Prostate gland (tissue), 2 donors: Measurements from ENCODE around the gene ODAD3. TPM values are rescaled to one million over a fixed set of nuclear protein-coding genes. Genes with fewer than 3 reads are reported as not detected.

Experiments
- DNase-seq: peaks from one replicate; pipeline ENCODE4 v3.0.0-alpha.2; 2019; ENCODE audit warnings: low spot score
- H3K27ac ChIP-seq, 2 donors: fragments of 200-600 bp; sonication (generic); 2 replicates each; pipeline ENCODE4 v1.5.1; 2017 to 2019
- H3K27me3 ChIP-seq: fragments of 200-600 bp; sonication (generic); replicated peaks from 2 replicates; pipeline ENCODE4 v1.5.1; 2019; ENCODE audit not compliant: insufficient read depth
- H3K36me3 ChIP-seq, 2 donors: fragments of 200-600 bp; sonication (generic); 1 replicate in 1 of 2; 2 replicates in 1 of 2; pipeline versions ENCODE4 v1.5.1 to v1.8.1; 2017 to 2019
- H3K4me1 ChIP-seq: fragments of 200-600 bp; sonication (generic); replicated peaks from 2 replicates; pipeline ENCODE4 v1.5.1; 2019
- H3K4me3 ChIP-seq, 2 donors: fragments of 200-600 bp; sonication (generic); 2 replicates each; pipeline ENCODE4 v1.5.1; 2017 to 2019
- H3K9me3 ChIP-seq: fragments of 200-600 bp; sonication (generic); 2 replicates; pipeline ENCODE4 v1.5.1; 2017
- CTCF ChIP-seq, 4 experiments: fragments of 200-600 bp in 2 of 4; fragments of 450-650 bp in 2 of 4; sonication (generic) in 2 of 4; IDR thresholded peaks; 1 replicate in 3 of 4; 2 replicates in 1 of 4; pipeline ENCODE4 v1.5.1; 2016 to 2019; ENCODE audit warnings: antibody characterized with exemption in 4 of 4, mild to moderate bottlenecking in 2 of 4, moderate library complexity in 2 of 4
- POLR2A ChIP-seq: fragments of 450-650 bp; IDR thresholded peaks from one replicate; pipeline ENCODE4 v1.6.1; 2016; ENCODE audit warnings: antibody characterized with exemption, mild to moderate bottlenecking
- POLR2AphosphoS5 ChIP-seq: sonication (generic); formaldehyde crosslinking; IDR thresholded peaks from one replicate; pipeline ENCODE4 v1.6.1; 2017; ENCODE audit warnings: antibody characterized with exemption
- WGBS: methylation state at CpG from one replicate; pipeline ENCODE4 v1.1.5; 2018; 5-methylcytosine and 5-hydroxymethylcytosine counted together
- intact Hi-C: fragments of 100-400 bp; cut with DNase I; formaldehyde crosslinking; loops from one replicate; pipeline ENCODE4 v1.14.2; 2022
- total RNA-seq, 2 donors: library from RNA; depleted of rRNA; stranded (reverse); fragments of >200 nt; gene quantifications; one replicate each; pipeline ENCODE4 v1.1.0, GENCODE V29; 2016

The ODAD3 gene
- total RNA-seq, result 1 to 10 TPM; 1.3 to 2.7 TPM

GRCh38 chr19:11435057-11435832, at the start of gene ODAD3, which contains the start of gene PRKCSH:
Gene ODAD3 (minus strand): TSS chr19:11435121. CDS start chr19:11435016, 105 bp downstream.
Gene PRKCSH (plus strand): TSS chr19:11435635. CDS start chr19:11436118, 483 bp downstream.
- under 1% methylated on average over 53 of the region's 53 CpGs for WGBS
- intact Hi-C loops, result loop anchor here (2.0 kb wide), 1 partner anchor 54 kb away; no protein-coding TSS in a partner anchor
- H3K4me1 ChIP-seq, result peaks cover 12% of the 10 kb centered on the region

GRCh38 chr19:11483366-11484111, 48.6 kb upstream of the ODAD3 start:
- no peaks in the 10 kb centered on the region for H3K36me3 ChIP-seq
- intact Hi-C loops, result loop anchor here (5.0 kb wide), 1 partner anchor 191 kb away; no protein-coding TSS in a partner anchor
- WGBS, result 81% methylated on average over 41 of the region's 57 CpGs
- DNase-seq, result no peak
- H3K9me3 ChIP-seq, result no peaks in the 10 kb centered on the region
- peaks cover 26% of the 10 kb centered on the region for H3K27me3 ChIP-seq
- TF ChIP-seq POLR2AphosphoS5 (no peak), CTCF (IDR thresholded peaks at IDR 0.05) (no peak), POLR2A (no peak)
- H3K4me1 ChIP-seq, result no peaks in the 10 kb centered on the region
- H3K4me3 ChIP-seq, result no peak overlapping the region
- H3K27ac ChIP-seq, result no peak overlapping the region

More at GRCh38 chr19:11435057-11435832, at the start of gene ODAD3, which contains the start of gene PRKCSH:
- Histone ChIP-seq H3K36me3 (peaks cover 3 to 4% of the 10 kb centered on the region in 2 donors), H3K9me3 (no peaks in the 10 kb centered on the region), H3K4me3 (peak within 1 kb of the TSS; percentile 65 to 71), H3K27me3 (no peaks in the 10 kb centered on the region), H3K27ac (peak within 1 kb of the TSS; percentile 74 to 81)
- TF ChIP-seq POLR2AphosphoS5, result peak; percentile 100
- TF ChIP-seq CTCF (IDR thresholded peaks at IDR 0.05), result peak; percentile 82 to 99 (median 96)
- peak; percentile 53 for TF ChIP-seq POLR2A
- peak; percentile 99 for DNase-seq

GRCh38 chr19:11482384-11483050, 47.6 kb upstream of the ODAD3 start:
- H3K27me3 ChIP-seq, result peaks cover 26% of the 10 kb centered on the region
- DNase-seq, result peak; percentile 58
- intact Hi-C loops, result loop anchor here (5.0 kb wide), 1 partner anchor 190 kb away; no protein-coding TSS in a partner anchor
- H3K36me3 ChIP-seq, result no peaks in the 10 kb centered on the region
- no peaks in the 10 kb centered on the region for H3K9me3 ChIP-seq
- WGBS, result 3% methylated on average over 37 of the region's 58 CpGs
- no peaks in the 10 kb centered on the region for H3K4me1 ChIP-seq
- H3K27ac ChIP-seq, result no peak overlapping the region
- H3K4me3 ChIP-seq, result peak overlapping the region in 1 of 2 donors; percentile 13
- TF ChIP-seq POLR2A (peak; percentile 25), CTCF (IDR thresholded peaks at IDR 0.05) (peak; percentile 89 to 98 (median 94)), POLR2AphosphoS5 (peak; percentile 32)

GRCh38 chr19:11481534-11482383, 46.8 kb upstream of the ODAD3 start:
- TF ChIP-seq POLR2AphosphoS5, result peak; percentile 24
- no peak for TF ChIP-seq POLR2A
- Histone ChIP-seq H3K4me1 (no peaks in the 10 kb centered on the region), H3K27me3 (peaks cover 26% of the 10 kb centered on the region), H3K36me3 (no peaks in the 10 kb centered on the region), H3K9me3 (no peaks in the 10 kb centered on the region), H3K4me3 (peak overlapping the region in 1 of 2 donors; percentile 13), H3K27ac (no peak overlapping the region)
- DNase-seq, result peak; percentile 21
- WGBS, result 4% methylated on average over 50 of the region's 50 CpGs
- intact Hi-C loops, result loop anchor here (5.0 kb wide), 1 partner anchor 189 kb away; no protein-coding TSS in a partner anchor
